GM06990 (cell line): Measurements from ENCODE around the gene STRADA.

Source experiments
- DNase-seq: peaks from one replicate; pipeline ENCODE4 v3.0.0-alpha.2; 2011; ENCODE audit not compliant: insufficient read length; ENCODE audit errors: extremely low read depth
- H3K27me3 ChIP-seq: replicated peaks from 2 replicates; pipeline ENCODE4 v1.6.0; 2011; ENCODE audit warnings: low read length; ENCODE audit not compliant: control insufficient read depth, insufficient read depth
- H3K36me3 ChIP-seq: 2 replicates; pipeline ENCODE4 v1.5.1; 2011; ENCODE audit warnings: low read length; ENCODE audit not compliant: control insufficient read depth, insufficient read depth
- H3K4me3 ChIP-seq: replicated peaks from 2 replicates; pipeline ENCODE4 v1.5.1; 2011; ENCODE audit warnings: low read depth, mild to moderate bottlenecking, control low read depth, low read length
- TF ChIP-seq, protein P1 (sequence below): IDR thresholded peaks from 2 replicates; pipeline ENCODE4 v1.5.1; 2011; ENCODE audit warnings: low read length, control low read depth, mild to moderate bottlenecking, inconsistent platforms; ENCODE audit not compliant: insufficient read depth, poor library complexity, severe bottlenecking

The STRADA gene

DNA sequence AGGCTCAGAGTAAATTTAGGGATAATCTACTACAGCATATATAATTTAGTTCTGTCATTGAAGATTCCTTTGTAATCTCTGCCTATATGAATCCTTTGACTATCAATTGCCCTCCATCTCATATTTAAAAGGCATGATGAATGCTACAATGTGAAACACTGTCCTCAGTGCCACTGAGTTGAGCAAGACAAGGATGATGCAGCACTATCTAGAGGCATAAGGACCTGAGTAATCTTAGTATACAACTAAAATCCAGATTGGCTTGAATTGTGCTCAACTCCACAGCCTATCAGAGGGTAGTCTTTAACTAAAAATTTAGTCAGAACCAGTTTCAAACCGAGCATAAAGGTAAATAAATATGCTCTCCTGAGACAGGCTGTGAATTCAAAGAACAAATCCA lies 11.6 kb upstream of the STRADA start:
- Histone ChIP-seq H3K27me3 (no peaks in the 10 kb centered on the region), H3K36me3 (peaks cover 7% of the 10 kb centered on the region), H3K4me3 (no peak overlapping the region)
- TF ChIP-seq, protein P1, sequence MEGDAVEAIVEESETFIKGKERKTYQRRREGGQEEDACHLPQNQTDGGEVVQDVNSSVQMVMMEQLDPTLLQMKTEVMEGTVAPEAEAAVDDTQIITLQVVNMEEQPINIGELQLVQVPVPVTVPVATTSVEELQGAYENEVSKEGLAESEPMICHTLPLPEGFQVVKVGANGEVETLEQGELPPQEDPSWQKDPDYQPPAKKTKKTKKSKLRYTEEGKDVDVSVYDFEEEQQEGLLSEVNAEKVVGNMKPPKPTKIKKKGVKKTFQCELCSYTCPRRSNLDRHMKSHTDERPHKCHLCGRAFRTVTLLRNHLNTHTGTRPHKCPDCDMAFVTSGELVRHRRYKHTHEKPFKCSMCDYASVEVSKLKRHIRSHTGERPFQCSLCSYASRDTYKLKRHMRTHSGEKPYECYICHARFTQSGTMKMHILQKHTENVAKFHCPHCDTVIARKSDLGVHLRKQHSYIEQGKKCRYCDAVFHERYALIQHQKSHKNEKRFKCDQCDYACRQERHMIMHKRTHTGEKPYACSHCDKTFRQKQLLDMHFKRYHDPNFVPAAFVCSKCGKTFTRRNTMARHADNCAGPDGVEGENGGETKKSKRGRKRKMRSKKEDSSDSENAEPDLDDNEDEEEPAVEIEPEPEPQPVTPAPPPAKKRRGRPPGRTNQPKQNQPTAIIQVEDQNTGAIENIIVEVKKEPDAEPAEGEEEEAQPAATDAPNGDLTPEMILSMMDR: no peak
- DNase-seq: no peak

- TF ChIP-seq, protein P1: no peak
Observed at GRCh38 chr17:63752707-63753106, 11.1 kb upstream of the STRADA start.

GRCh38 chr17:63751806-63752205 lies 10.2 kb upstream of the STRADA start:
- TF ChIP-seq, protein P1: no peak
- no peak overlapping the region for H3K4me3 ChIP-seq
- H3K36me3 ChIP-seq: peaks cover 3% of the 10 kb centered on the region
- H3K27me3 ChIP-seq: no peaks in the 10 kb centered on the region
- no peak for DNase-seq

More at GRCh38 chr17:63752707-63753106, 11.1 kb upstream of the STRADA start:
- Histone ChIP-seq H3K4me3 (no peak overlapping the region), H3K36me3 (peaks cover 3% of the 10 kb centered on the region), H3K27me3 (no peaks in the 10 kb centered on the region)
- no peak for DNase-seq

GRCh38 chr17:63741143-63741407 lies 524 bp downstream of the STRADA start:
- DNase-seq: no peak
- TF ChIP-seq, protein P1: no peak
- Histone ChIP-seq H3K36me3 (peaks cover 2% of the 10 kb centered on the region), H3K27me3 (no peaks in the 10 kb centered on the region), H3K4me3 (peak overlapping the region; percentile 75)

DNA sequence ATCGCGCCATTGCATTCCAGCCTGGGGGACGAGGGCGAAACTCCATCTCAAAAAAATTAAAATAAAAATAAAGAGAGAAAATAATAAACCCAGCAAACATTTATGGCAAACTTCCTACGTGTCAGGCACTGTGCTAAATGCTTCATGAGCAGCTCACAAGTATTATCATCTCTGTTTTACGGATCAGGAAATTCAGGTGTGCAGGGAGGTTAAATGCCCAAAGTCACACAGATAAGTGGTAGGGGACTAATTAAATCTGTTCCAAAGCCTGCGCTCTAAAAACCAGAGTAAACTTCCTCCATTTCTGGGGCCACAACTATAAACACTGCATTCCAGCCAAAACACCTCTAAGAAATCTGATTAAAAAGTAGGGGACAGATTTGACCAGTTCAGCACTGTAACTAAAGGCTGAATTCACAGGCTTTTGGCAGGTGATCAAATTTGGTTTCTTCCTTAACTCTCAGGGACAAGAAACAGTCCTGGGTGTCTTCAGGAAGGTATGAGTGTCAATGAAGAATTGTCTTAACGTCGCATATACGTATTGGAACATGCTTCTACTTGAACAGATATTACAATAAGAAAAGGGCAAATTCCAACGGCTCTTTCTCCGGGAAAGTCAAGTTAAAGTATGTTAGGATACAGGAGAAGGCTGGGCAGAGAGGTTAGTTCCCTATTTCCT lies 996 bp downstream of the STRADA start:
- H3K27me3 ChIP-seq: no peaks in the 10 kb centered on the region
- DNase-seq: peak; percentile 6
- peak overlapping the region; percentile 75 for H3K4me3 ChIP-seq
- TF ChIP-seq, protein P1: no peak
- H3K36me3 ChIP-seq: no peaks in the 10 kb centered on the region; the same call in 1 of the 2 replicates

- Histone ChIP-seq H3K4me3 (no peak overlapping the region), H3K27me3 (no peaks in the 10 kb centered on the region), H3K36me3 (no peaks in the 10 kb centered on the region; the same call in 1 of the 2 replicates)
- no peak for DNase-seq
- TF ChIP-seq, protein P1: no peak
Observed at GRCh38 chr17:63735691-63736090, 5.9 kb downstream of the STRADA start.
